GM23338 (cell line): Measurements from ENCODE around the gene SAMHD1. TPM values are rescaled to one million over a fixed set of nuclear protein-coding genes. Genes with fewer than 3 reads are reported as not detected.

Experiments
- ATAC-seq: fragments of 200-7000 bp; cut with Tn5 transposase; 3 replicates; pipeline ENCODE4 v1.9.1; 2020
- DNase-seq: peaks from one replicate; pipeline ENCODE4 v3.0.0-alpha.2; 2015; ENCODE audit warnings: low spot score
- H2AFZ ChIP-seq: fragments of 200-600 bp; sonication (generic); 2 replicates; pipeline ENCODE4 v1.8.0; 2016; ENCODE audit warnings: antibody characterized with exemption, mild to moderate bottlenecking, moderate library complexity
- H3F3A ChIP-seq: fragments of 200-600 bp; sonication (generic); replicated peaks from 2 replicates; pipeline ENCODE4 v1.8.0; 2017; ENCODE audit warnings: antibody characterized with exemption, mixed run types, low read depth
- H3K27ac ChIP-seq: fragments of 200-600 bp; sonication (generic); 2 replicates; pipeline ENCODE4 v1.6.1; 2016; ENCODE audit warnings: low read depth
- H3K27me3 ChIP-seq: fragments of 200-600 bp; sonication (generic); 2 replicates; pipeline ENCODE4 v1.8.0; 2016; ENCODE audit warnings: mild to moderate bottlenecking, mixed run types, moderate library complexity; ENCODE audit not compliant: insufficient read depth
- H3K36me3 ChIP-seq: fragments of 200-600 bp; sonication (generic); 2 replicates; pipeline ENCODE4 v1.8.0; 2016; ENCODE audit warnings: mild to moderate bottlenecking; ENCODE audit not compliant: insufficient read depth
- H3K4me1 ChIP-seq: fragments of 200-600 bp; sonication (generic); 2 replicates; pipeline ENCODE4 v1.8.0; 2016; ENCODE audit warnings: mild to moderate bottlenecking, moderate library complexity; ENCODE audit not compliant: insufficient read depth
- H3K4me2 ChIP-seq: fragments of 200-600 bp; sonication (generic); 2 replicates; pipeline ENCODE4 v1.7.1; 2017; ENCODE audit warnings: mixed run types
- H3K4me3 ChIP-seq: fragments of 200-600 bp; sonication (generic); 2 replicates; pipeline ENCODE4 v1.6.1; 2016; ENCODE audit warnings: mixed run types
- H3K79me2 ChIP-seq: fragments of 200-600 bp; sonication (generic); replicated peaks from 2 replicates; pipeline ENCODE4 v1.8.0; 2017; ENCODE audit warnings: mild to moderate bottlenecking; ENCODE audit not compliant: insufficient read depth
- H3K9me2 ChIP-seq: fragments of 200-600 bp; sonication (generic); 2 replicates; pipeline ENCODE4 v1.8.0; 2017; ENCODE audit not compliant: insufficient read depth
- H4K20me1 ChIP-seq: fragments of 200-600 bp; sonication (generic); replicated peaks from 2 replicates; pipeline ENCODE4 v1.8.0; 2017; ENCODE audit warnings: mild to moderate bottlenecking; ENCODE audit not compliant: insufficient read depth
- H3K27ac Mint-ChIP-seq: 2 replicates; pipeline ENCODE4 v1.8.0; 2020; ENCODE audit warnings: inconsistent platforms, mild to moderate bottlenecking, moderate library complexity, mixed read lengths
- H3K27me3 Mint-ChIP-seq: 3 replicates; pipeline ENCODE4 v1.8.0; 2022; ENCODE audit warnings: low read depth, mild to moderate bottlenecking, moderate library complexity, mixed read lengths, inconsistent platforms; ENCODE audit not compliant: insufficient read depth, poor library complexity
- H3K36me3 Mint-ChIP-seq: 3 replicates; pipeline ENCODE4 v1.8.0; 2021; ENCODE audit warnings: low read depth, mild to moderate bottlenecking, inconsistent platforms, moderate library complexity, mixed read lengths
- H3K4me1 Mint-ChIP-seq: 3 replicates; pipeline ENCODE4 v1.8.0; 2020; ENCODE audit warnings: mild to moderate bottlenecking, inconsistent platforms, mixed read lengths
- H3K4me3 Mint-ChIP-seq: 3 replicates; pipeline ENCODE4 v1.8.0; 2021; ENCODE audit warnings: moderate library complexity, mild to moderate bottlenecking, inconsistent platforms, mixed read lengths
- H3K9me3 Mint-ChIP-seq: 3 replicates; pipeline ENCODE4 v1.8.0; 2020; ENCODE audit warnings: moderate library complexity, mild to moderate bottlenecking, inconsistent platforms, mixed read lengths
- CREB1 ChIP-seq: fragments of 250-450 bp; sonication (Bioruptor Pico); IDR thresholded peaks from 2 replicates; pipeline ENCODE4 v1.5.0; 2020; ENCODE audit warnings: low read depth, mild to moderate bottlenecking, moderate library complexity
- EZH2 ChIP-seq: fragments of 200-600 bp; sonication (generic); IDR thresholded peaks from one replicate; pipeline ENCODE4 v1.8.0; 2017; ENCODE audit warnings: antibody characterized with exemption, mild to moderate bottlenecking, low read depth; ENCODE audit not compliant: unreplicated experiment
- JUNB ChIP-seq: IDR thresholded peaks from one replicate; pipeline ENCODE4 v1.6.1; 2016; ENCODE audit warnings: antibody characterized with exemption; ENCODE audit not compliant: unreplicated experiment
- NANOG ChIP-seq: IDR thresholded peaks from 2 replicates; pipeline ENCODE4 v1.6.1; 2016; ENCODE audit warnings: antibody characterized with exemption, borderline replicate concordance
- STAT1 ChIP-seq: IDR thresholded peaks from one replicate; pipeline ENCODE4 v1.6.1; 2016; ENCODE audit warnings: antibody characterized with exemption; ENCODE audit not compliant: unreplicated experiment
- ZNF114 ChIP-seq: fragments of 250-450 bp; sonication (Bioruptor Pico); IDR thresholded peaks from 2 replicates; pipeline ENCODE4 v1.5.0; 2020; ENCODE audit warnings: mild to moderate bottlenecking, moderate library complexity
- polyA plus RNA-seq: library from polyadenylated mRNA; unstranded; fragments of >200 nt; fragmentation: Nextera tagmentation; extraction: Ambion mirVana; gene quantifications from 2 replicates; pipeline ENCODE4 v1.2.1, GENCODE V29; 2016
- total RNA-seq: library from RNA; depleted of rRNA; stranded (reverse); fragments of >200 nt; shearing (Covaris generic); gene quantifications from 2 replicates; pipeline ENCODE4 v1.2.3, GENCODE V29; 2014
- TF ChIP-seq, protein P1 (sequence below): fragments of 250-450 bp; sonication (Bioruptor Pico); IDR thresholded peaks from 2 replicates; pipeline ENCODE4 v1.5.0; 2020; ENCODE audit warnings: mild to moderate bottlenecking, moderate library complexity
- TF ChIP-seq, protein P2 (sequence below): IDR thresholded peaks from 2 replicates; pipeline ENCODE4 v1.6.1; 2016; ENCODE audit warnings: antibody characterized with exemption

The SAMHD1 gene
- total and polyA plus RNA-seq, 2 experiments from 2014 or later = 21.9 to 45.4 TPM

GRCh38 chr20:36890586-36890985 is 60.9 kb downstream of the SAMHD1 start:
- peaks cover 13% of the 10 kb centered on the region for H3K4me1 Mint-ChIP-seq

GRCh38 chr20:36888880-36889516 is 62.5 kb downstream of the SAMHD1 start:
- no peak overlapping the region for H2AFZ ChIP-seq
- H3K27ac Mint-ChIP-seq = no peak overlapping the region
- H3K9me2 ChIP-seq = no peaks in the 10 kb centered on the region
- DNase-seq (no peak), ATAC-seq (no peak)
- H3K4me3 ChIP-seq = no peak overlapping the region
- TF ChIP-seq STAT1 (no peak), JUNB (no peak), CREB1 (CRISPR knock-in tag) (no peak), ZNF114 (no peak), EZH2 (no peak), NANOG (no peak)
- TF ChIP-seq, protein P1, sequence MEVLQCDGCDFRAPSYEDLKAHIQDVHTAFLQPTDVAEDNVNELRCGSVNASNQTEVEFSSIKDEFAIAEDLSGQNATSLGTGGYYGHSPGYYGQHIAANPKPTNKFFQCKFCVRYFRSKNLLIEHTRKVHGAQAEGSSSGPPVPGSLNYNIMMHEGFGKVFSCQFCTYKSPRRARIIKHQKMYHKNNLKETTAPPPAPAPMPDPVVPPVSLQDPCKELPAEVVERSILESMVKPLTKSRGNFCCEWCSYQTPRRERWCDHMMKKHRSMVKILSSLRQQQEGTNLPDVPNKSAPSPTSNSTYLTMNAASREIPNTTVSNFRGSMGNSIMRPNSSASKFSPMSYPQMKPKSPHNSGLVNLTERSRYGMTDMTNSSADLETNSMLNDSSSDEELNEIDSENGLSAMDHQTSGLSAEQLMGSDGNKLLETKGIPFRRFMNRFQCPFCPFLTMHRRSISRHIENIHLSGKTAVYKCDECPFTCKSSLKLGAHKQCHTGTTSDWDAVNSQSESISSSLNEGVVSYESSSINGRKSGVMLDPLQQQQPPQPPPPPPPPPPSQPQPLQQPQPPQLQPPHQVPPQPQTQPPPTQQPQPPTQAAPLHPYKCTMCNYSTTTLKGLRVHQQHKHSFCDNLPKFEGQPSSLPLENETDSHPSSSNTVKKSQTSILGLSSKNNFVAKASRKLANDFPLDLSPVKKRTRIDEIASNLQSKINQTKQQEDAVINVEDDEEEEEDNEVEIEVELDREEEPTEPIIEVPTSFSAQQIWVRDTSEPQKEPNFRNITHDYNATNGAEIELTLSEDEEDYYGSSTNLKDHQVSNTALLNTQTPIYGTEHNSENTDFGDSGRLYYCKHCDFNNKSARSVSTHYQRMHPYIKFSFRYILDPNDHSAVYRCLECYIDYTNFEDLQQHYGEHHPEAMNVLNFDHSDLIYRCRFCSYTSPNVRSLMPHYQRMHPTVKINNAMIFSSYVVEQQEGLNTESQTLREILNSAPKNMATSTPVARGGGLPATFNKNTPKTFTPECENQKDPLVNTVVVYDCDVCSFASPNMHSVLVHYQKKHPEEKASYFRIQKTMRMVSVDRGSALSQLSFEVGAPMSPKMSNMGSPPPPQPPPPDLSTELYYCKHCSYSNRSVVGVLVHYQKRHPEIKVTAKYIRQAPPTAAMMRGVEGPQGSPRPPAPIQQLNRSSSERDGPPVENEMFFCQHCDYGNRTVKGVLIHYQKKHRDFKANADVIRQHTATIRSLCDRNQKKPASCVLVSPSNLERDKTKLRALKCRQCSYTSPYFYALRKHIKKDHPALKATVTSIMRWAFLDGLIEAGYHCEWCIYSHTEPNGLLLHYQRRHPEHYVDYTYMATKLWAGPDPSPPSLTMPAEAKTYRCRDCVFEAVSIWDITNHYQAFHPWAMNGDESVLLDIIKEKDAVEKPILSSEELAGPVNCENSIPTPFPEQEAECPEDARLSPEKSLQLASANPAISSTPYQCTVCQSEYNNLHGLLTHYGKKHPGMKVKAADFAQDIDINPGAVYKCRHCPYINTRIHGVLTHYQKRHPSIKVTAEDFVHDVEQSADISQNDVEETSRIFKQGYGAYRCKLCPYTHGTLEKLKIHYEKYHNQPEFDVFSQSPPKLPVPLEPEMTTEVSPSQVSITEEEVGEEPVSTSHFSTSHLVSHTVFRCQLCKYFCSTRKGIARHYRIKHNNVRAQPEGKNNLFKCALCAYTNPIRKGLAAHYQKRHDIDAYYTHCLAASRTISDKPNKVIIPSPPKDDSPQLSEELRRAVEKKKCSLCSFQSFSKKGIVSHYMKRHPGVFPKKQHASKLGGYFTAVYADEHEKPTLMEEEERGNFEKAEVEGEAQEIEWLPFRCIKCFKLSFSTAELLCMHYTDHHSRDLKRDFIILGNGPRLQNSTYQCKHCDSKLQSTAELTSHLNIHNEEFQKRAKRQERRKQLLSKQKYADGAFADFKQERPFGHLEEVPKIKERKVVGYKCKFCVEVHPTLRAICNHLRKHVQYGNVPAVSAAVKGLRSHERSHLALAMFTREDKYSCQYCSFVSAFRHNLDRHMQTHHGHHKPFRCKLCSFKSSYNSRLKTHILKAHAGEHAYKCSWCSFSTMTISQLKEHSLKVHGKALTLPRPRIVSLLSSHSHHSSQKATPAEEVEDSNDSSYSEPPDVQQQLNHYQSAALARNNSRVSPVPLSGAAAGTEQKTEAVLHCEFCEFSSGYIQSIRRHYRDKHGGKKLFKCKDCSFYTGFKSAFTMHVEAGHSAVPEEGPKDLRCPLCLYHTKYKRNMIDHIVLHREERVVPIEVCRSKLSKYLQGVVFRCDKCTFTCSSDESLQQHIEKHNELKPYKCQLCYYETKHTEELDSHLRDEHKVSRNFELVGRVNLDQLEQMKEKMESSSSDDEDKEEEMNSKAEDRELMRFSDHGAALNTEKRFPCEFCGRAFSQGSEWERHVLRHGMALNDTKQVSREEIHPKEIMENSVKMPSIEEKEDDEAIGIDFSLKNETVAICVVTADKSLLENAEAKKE = no peak
- TF ChIP-seq, protein P2, sequence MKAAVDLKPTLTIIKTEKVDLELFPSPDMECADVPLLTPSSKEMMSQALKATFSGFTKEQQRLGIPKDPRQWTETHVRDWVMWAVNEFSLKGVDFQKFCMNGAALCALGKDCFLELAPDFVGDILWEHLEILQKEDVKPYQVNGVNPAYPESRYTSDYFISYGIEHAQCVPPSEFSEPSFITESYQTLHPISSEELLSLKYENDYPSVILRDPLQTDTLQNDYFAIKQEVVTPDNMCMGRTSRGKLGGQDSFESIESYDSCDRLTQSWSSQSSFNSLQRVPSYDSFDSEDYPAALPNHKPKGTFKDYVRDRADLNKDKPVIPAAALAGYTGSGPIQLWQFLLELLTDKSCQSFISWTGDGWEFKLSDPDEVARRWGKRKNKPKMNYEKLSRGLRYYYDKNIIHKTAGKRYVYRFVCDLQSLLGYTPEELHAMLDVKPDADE = no peak
- H3K27me3 ChIP-seq = no peaks in the 10 kb centered on the region
- H3K4me2 ChIP-seq = no peak overlapping the region
- H3K4me1 Mint-ChIP-seq = peaks cover 13% of the 10 kb centered on the region
- no peaks in the 10 kb centered on the region for H4K20me1 ChIP-seq
- H3K36me3 Mint-ChIP-seq = peaks cover 2% of the 10 kb centered on the region; the same call in 2 of the 3 replicates
- H3K9me3 Mint-ChIP-seq = no peaks in the 10 kb centered on the region
- H3F3A ChIP-seq = 0 out of 2 replicates have a peak, but pooled peaks cover 7% of the 10 kb centered on the region
- peaks cover 12% of the 10 kb centered on the region for H3K4me1 ChIP-seq
- peaks cover 3% of the 10 kb centered on the region for H3K27me3 Mint-ChIP-seq
- H3K4me3 Mint-ChIP-seq = no peak overlapping the region
- H3K27ac ChIP-seq = no peak overlapping the region
- H3K79me2 ChIP-seq = no peaks in the 10 kb centered on the region
- 0 out of 2 replicates have a peak, but pooled peaks cover 4% of the 10 kb centered on the region for H3K36me3 ChIP-seq

More at GRCh38 chr20:36890586-36890985, 60.9 kb downstream of the SAMHD1 start:
- Histone ChIP-seq H3K27me3 (no peaks in the 10 kb centered on the region), H3F3A (0 out of 2 replicates have a peak, but pooled peaks cover 7% of the 10 kb centered on the region), H3K27ac (no peak overlapping the region), H2AFZ (no peak overlapping the region), H3K4me3 (no peak overlapping the region), H4K20me1 (no peaks in the 10 kb centered on the region; the same call in 1 of the 2 replicates), H3K4me2 (no peak overlapping the region), H3K79me2 (no peaks in the 10 kb centered on the region), H3K9me2 (no peaks in the 10 kb centered on the region), H3K4me1 (peaks cover 12% of the 10 kb centered on the region), H3K36me3 (0 out of 2 replicates have a peak, but pooled peaks cover 4% of the 10 kb centered on the region)
- no peak for TF ChIP-seq STAT1
- no peak for TF ChIP-seq NANOG
- H3K9me3 Mint-ChIP-seq = no peaks in the 10 kb centered on the region
- no peak for DNase-seq
- H3K27ac Mint-ChIP-seq = no peak overlapping the region
- peaks cover 4% of the 10 kb centered on the region for H3K27me3 Mint-ChIP-seq
- peaks cover 3% of the 10 kb centered on the region; the same call in 2 of the 3 replicates for H3K36me3 Mint-ChIP-seq
- no peak for ATAC-seq
- no peak overlapping the region for H3K4me3 Mint-ChIP-seq
